HepG2 (cell line): ENCODE results near the gene BEGAIN. TPM values are rescaled to one million over a fixed set of nuclear protein-coding genes. Genes with fewer than 3 reads are reported as not detected.

Experiments
- ATAC-seq: fragments of 200-7000 bp; cut with Tn5 transposase; 3 replicates; pipeline ENCODE4 v1.9.1; 2020; ENCODE audit warnings: mild to moderate bottlenecking, moderate library complexity
- BruUV-seq: library from RNA; stranded (reverse); fragments of 400-500 nt; replicated peaks from 2 replicates; lab custom pipeline; 2021; lab: Mats Ljungman, UMichigan
- CTCF ChIA-PET: fragments of 300-600 bp; formaldehyde crosslinking; extraction: SDS; loops from one replicate; lab custom pipeline; 2021; ENCODE audit warnings: low total read pairs, inconsistent platforms, low intra/inter-chr PET ratio; lab: Yijun Ruan, JAX
- POLR2A ChIA-PET: fragments of 350-600 bp; sonication (Branson Sonifier 250); formaldehyde crosslinking; loops from one replicate; lab custom pipeline; 2020; ENCODE audit warnings: antibody characterized with exemption, inconsistent platforms; lab: Yijun Ruan, JAX
- DNase-seq: peaks from one replicate; pipeline ENCODE4 v3.0.0-alpha.2; 2015; ENCODE audit warnings: low spot score
- FAIRE-seq: peaks from 3 replicates; lab custom pipeline; 2011; peaks lifted over from hg19 to GRCh38; lab: Jason Lieb, UNC
- H2AFZ ChIP-seq: one replicate; pipeline ENCODE4 v1.6.1; 2011; ENCODE audit warnings: low read length, inconsistent platforms
- H3K27ac ChIP-seq: fragments of 300-600 bp; 3 replicates; pipeline ENCODE4 v1.8.0; 2011; ENCODE audit warnings: mixed run types, mild to moderate bottlenecking, mixed read lengths, low read length, inconsistent platforms; ENCODE audit not compliant: insufficient read depth; ENCODE audit errors: extremely low read length
- H3K27me3 ChIP-seq, 2 experiments: fragments of 200-600 bp in 1 of 2; 2 replicates in 1 of 2; 3 replicates in 1 of 2; pipeline versions ENCODE4 v1.6.0 to v1.8.0; 2011; ENCODE audit warnings: low read length in 2 of 2, mild to moderate bottlenecking in 2 of 2, moderate library complexity in 2 of 2, inconsistent platforms in 1 of 2; ENCODE audit not compliant: insufficient read depth in 2 of 2, control insufficient read depth in 1 of 2
- H3K36me3 ChIP-seq, 2 experiments: fragments of 200-600 bp in 1 of 2; replicated peaks in 1 of 2; 2 replicates in 1 of 2; 3 replicates in 1 of 2; pipeline versions ENCODE4 v1.5.1 to v1.8.0; 2011; ENCODE audit warnings: low read length in 2 of 2, inconsistent platforms in 1 of 2; ENCODE audit not compliant: insufficient read depth in 2 of 2, control insufficient read depth in 1 of 2
- H3K4me1 ChIP-seq: 2 replicates; pipeline ENCODE4 v1.5.1; 2012; ENCODE audit warnings: low read length, inconsistent platforms; ENCODE audit not compliant: insufficient read depth
- H3K4me2 ChIP-seq: 2 replicates; pipeline ENCODE4 v1.6.0; 2011; ENCODE audit warnings: low read depth, low read length, inconsistent platforms
- H3K4me3 ChIP-seq, 3 experiments: fragments of 200-600 bp in 1 of 3; sonication (generic), shearing (Covaris generic) in 1 of 3; replicated peaks in 1 of 3; 2 replicates each; pipeline ENCODE4 v1.5.1; 2011 to 2016; ENCODE audit warnings: low read length in 3 of 3, inconsistent platforms in 2 of 3, low read depth in 2 of 3, mild to moderate bottlenecking in 2 of 3, control low read depth in 1 of 3, mixed read lengths in 1 of 3; ENCODE audit not compliant: insufficient read depth in 1 of 3
- H3K79me2 ChIP-seq: one replicate; pipeline ENCODE4 v1.6.1; 2011; ENCODE audit warnings: low read length, inconsistent platforms; ENCODE audit not compliant: insufficient read depth
- H3K9ac ChIP-seq: 2 replicates; pipeline ENCODE4 v1.6.0; 2011; ENCODE audit warnings: mild to moderate bottlenecking, low read depth, low read length, inconsistent platforms; ENCODE audit not compliant: insufficient read depth
- H3K9me3 ChIP-seq: 2 replicates; pipeline ENCODE4 v1.5.1; 2012; ENCODE audit warnings: mild to moderate bottlenecking, low read length
- H4K20me1 ChIP-seq: 2 replicates; pipeline ENCODE4 v1.6.0; 2011; ENCODE audit warnings: inconsistent platforms, mild to moderate bottlenecking, low read length, moderate library complexity; ENCODE audit not compliant: insufficient read depth
- GATA4 ChIP-seq: sonication (generic); IDR thresholded peaks from 2 replicates; pipeline ENCODE4 v1.6.1; 2016; ENCODE audit warnings: antibody characterized with exemption, low read depth, borderline replicate concordance
- MED1 ChIP-seq: sonication (generic); formaldehyde crosslinking; IDR thresholded peaks from 2 replicates; pipeline ENCODE4 v1.4.0; 2020; ENCODE audit warnings: missing genetic modification reagents
- MXD1 ChIP-seq: sonication (generic); formaldehyde crosslinking; IDR thresholded peaks from 2 replicates; pipeline ENCODE4 v1.4.0; 2020; ENCODE audit warnings: mild to moderate bottlenecking, missing genetic modification reagents
- PCBP1 ChIP-seq: fragments of 200-400 bp; formaldehyde crosslinking; IDR thresholded peaks from 2 replicates; pipeline ENCODE4 v1.6.1; 2017; ENCODE audit warnings: mild to moderate bottlenecking, low read depth, low read length, borderline replicate concordance
- ZNF557 ChIP-seq: sonication (generic); formaldehyde crosslinking; IDR thresholded peaks from 2 replicates; pipeline ENCODE4 v1.4.0; 2020; ENCODE audit warnings: missing genetic modification reagents
- ZNF766 ChIP-seq: sonication (generic); formaldehyde crosslinking; IDR thresholded peaks from 2 replicates; pipeline ENCODE4 v1.5.0; 2020; ENCODE audit warnings: missing genetic modification reagents, borderline replicate concordance
- WGBS: methylation state at CpG from one replicate; pipeline ENCODE4 v1.1.6; 2017; ENCODE audit warnings: low lambda C conversion rate; 5-methylcytosine and 5-hydroxymethylcytosine counted together
- in situ Hi-C: cut with HindIII; loops from 2 replicates; pipeline ENCODE4 v1.10.0; 2017; ENCODE audit warnings: low pct_unique_long_range_greater_than_20kb; ENCODE audit not compliant: extremely low pct_ligation_motif_present
- intact Hi-C: fragments of 100-400 bp; cut with micrococcal nuclease; formaldehyde crosslinking; loops from one replicate; pipeline ENCODE4 v1.10.0; 2022; ENCODE audit not compliant: unreplicated experiment
- polyA plus RNA-seq, 8 experiments: library from polyadenylated mRNA; depleted of rRNA in 3 of 8; stranded (reverse) in 7 of 8; unstranded in 1 of 8; fragments of >200 nt; fragmentation: Illumina TruSeq in 4 of 8; extraction: Trizol in 4 of 8; gene quantifications; 2 replicates each; pipeline versions ENCODE4 v1.2.1 to v1.2.3, GENCODE V29; 2011 to 2016; ENCODE audit warnings: low read depth in 4 of 8, missing spikeins in 1 of 8, mixed read lengths in 1 of 8; ENCODE audit not compliant: insufficient read depth in 1 of 8
- total RNA-seq, 5 experiments: library from RNA; depleted of rRNA; stranded (reverse); fragments of >200 nt; fragmentation: Illumina TruSeq; extraction: Trizol; gene quantifications; 2 replicates each; pipeline ENCODE4 v1.2.3, GENCODE V29; 2016; ENCODE audit warnings: low read depth in 1 of 5
- TF ChIP-seq, protein P1 (sequence below): sonication (generic); formaldehyde crosslinking; IDR thresholded peaks from 2 replicates; pipeline ENCODE4 v1.4.0; 2020; ENCODE audit warnings: missing genetic modification reagents, borderline replicate concordance

BEGAIN gene
- total and polyA plus RNA-seq, 2 of the 13 experiments (the other 11 are each of a cell fraction or from before 2014, with no cell fraction given): not detected

GRCh38 chr14:100577986-100578431 lies 9.2 kb downstream of the BEGAIN start:
- Histone ChIP-seq H3K36me3 (no peaks in the 10 kb centered on the region), H4K20me1 (no peaks in the 10 kb centered on the region), H3K79me2 (no peaks in the 10 kb centered on the region), H3K27me3 (peaks cover 13 to 73% of the 10 kb centered on the region in 2 experiments), H2AFZ (no peak overlapping the region), H3K9ac (no peak overlapping the region), H3K9me3 (no peaks in the 10 kb centered on the region), H3K4me1 (no peaks in the 10 kb centered on the region), H3K4me2 (no peak overlapping the region)
- CTCF ChIA-PET: no interaction called here
- FAIRE-seq: no peak
- no peak for DNase-seq
- no peak for ATAC-seq
- TF ChIP-seq, protein P1, sequence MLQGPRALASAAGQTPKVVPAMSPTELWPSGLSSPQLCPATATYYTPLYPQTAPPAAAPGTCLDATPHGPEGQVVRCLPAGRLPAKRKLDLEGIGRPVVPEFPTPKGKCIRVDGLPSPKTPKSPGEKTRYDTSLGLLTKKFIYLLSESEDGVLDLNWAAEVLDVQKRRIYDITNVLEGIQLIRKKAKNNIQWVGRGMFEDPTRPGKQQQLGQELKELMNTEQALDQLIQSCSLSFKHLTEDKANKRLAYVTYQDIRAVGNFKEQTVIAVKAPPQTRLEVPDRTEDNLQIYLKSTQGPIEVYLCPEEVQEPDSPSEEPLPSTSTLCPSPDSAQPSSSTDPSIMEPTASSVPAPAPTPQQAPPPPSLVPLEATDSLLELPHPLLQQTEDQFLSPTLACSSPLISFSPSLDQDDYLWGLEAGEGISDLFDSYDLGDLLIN (CRISPR knock-in tag): no peak
- TF ChIP-seq PCBP1: no peak
- TF ChIP-seq GATA4: no peak
- TF ChIP-seq ZNF557 (CRISPR knock-in tag): no peak
- no peak for TF ChIP-seq MED1
- TF ChIP-seq MXD1 (CRISPR knock-in tag): no peak
- no peak for TF ChIP-seq ZNF766 (CRISPR knock-in tag)
- TF ChIP-seq, all 625 proteins: peak for 0
- BruUV-seq: no TSS peak
- in situ Hi-C loops (no loop called here), intact Hi-C loops (no loop called here)
- no peak overlapping the region for H3K4me3 ChIP-seq
- POLR2A ChIA-PET: no interaction called here
- H3K27ac ChIP-seq: no peak overlapping the region
- 60% methylated on average over 2 of the region's 8 CpGs for WGBS
